ENCODE measurements around the gene NISCH. TPM values are rescaled to one million over a fixed set of nuclear protein-coding genes. Genes with fewer than 3 reads are reported as not detected.

Gene NISCH
- total RNA-seq (2022; extraction: Qiagen RNA extraction; ENCODE audit: low read depth), result 10.2 to 16.1 TPM (median 14.6 TPM) in 5 replicates

GRCh38 chr3:52455283-52456168, at the start of gene NISCH:
NISCH (plus strand) TSS chr3:52455604; CDS start chr3:52455642, 38 bp downstream.

GRCh38 chr3:52444860-52445793, 10.3 kb upstream of the NISCH start, which contains the start of gene SEMA3G:
SEMA3G (minus strand) TSS chr3:52445103; CDS start chr3:52445027, 76 bp downstream.

GRCh38 chr3:52453496-52454249, 1.7 kb upstream of the NISCH start, which contains the start of gene TNNC1:
TNNC1 (minus strand) TSS chr3:52454041; CDS start chr3:52454015, 26 bp downstream.

GRCh38 chr3:52494886-52495495, 39.6 kb downstream of the NISCH start, which contains the start of gene STAB1:
STAB1 (plus strand) TSS chr3:52495338; CDS start chr3:52495414, 76 bp downstream.

GRCh38 chr3:52533623-52534280, 78.3 kb downstream of the NISCH start, which contains the start of gene NT5DC2:
NT5DC2 (minus strand) TSS chr3:52533857; CDS start chr3:52533737, 120 bp downstream.

GRCh38 chr3:52536369-52537164, 81.2 kb downstream of the NISCH start, which contains the start of gene UQCC5:
UQCC5 (plus strand) TSS chr3:52536605; CDS start chr3:52536756, 151 bp downstream.

Other genes with a start within 250 kb of the NISCH start
- 0.06 TPM in 1 of 5 replicates, not detected in the others for gene TLR9, start 230.0 kb upstream of the NISCH start, total RNA-seq (2022; extraction: Qiagen RNA extraction; ENCODE audit: low read depth)
- 59.9 to 79.9 TPM (median 69.8 TPM) in 5 replicates for gene TWF2, start 216.4 kb upstream of the NISCH start, total RNA-seq (2022; extraction: Qiagen RNA extraction; ENCODE audit: low read depth)
- gene PPM1M, start 209.8 kb upstream of the NISCH start, total RNA-seq (2022; extraction: Qiagen RNA extraction; ENCODE audit: low read depth), result 3.9 to 5.7 TPM (median 5.0 TPM) in 5 replicates
- 50.0 to 59.3 TPM (median 55.6 TPM) in 5 replicates for gene WDR82, start 177.0 kb upstream of the NISCH start, total RNA-seq (2022; extraction: Qiagen RNA extraction; ENCODE audit: low read depth)
- gene GLYCTK, start 167.8 kb upstream of the NISCH start, total RNA-seq (2022; extraction: Qiagen RNA extraction; ENCODE audit: low read depth), result 3.6 to 4.8 TPM (median 4.3 TPM) in 5 replicates
- 0.72 to 1.1 TPM (median 0.85 TPM) in 5 replicates for gene DNAH1, start 139.3 kb upstream of the NISCH start, total RNA-seq (2022; extraction: Qiagen RNA extraction; ENCODE audit: low read depth)
- gene BAP1, start 45.6 kb upstream of the NISCH start, total RNA-seq (2022; extraction: Qiagen RNA extraction; ENCODE audit: low read depth), result 32.8 to 40.9 TPM (median 40.1 TPM) in 5 replicates
- 2.5 to 3.4 TPM (median 3.0 TPM) in 5 replicates for gene PHF7, start 44.9 kb upstream of the NISCH start, total RNA-seq (2022; extraction: Qiagen RNA extraction; ENCODE audit: low read depth)
- gene SEMA3G, start 10.5 kb upstream of the NISCH start, total RNA-seq (2022; extraction: Qiagen RNA extraction; ENCODE audit: low read depth), result 0.03 to 0.30 TPM (median 0.09 TPM) in 5 replicates
- gene TNNC1, start 1.6 kb upstream of the NISCH start, total RNA-seq (2022; extraction: Qiagen RNA extraction; ENCODE audit: low read depth), result 1.2 to 2.0 TPM (median 1.4 TPM) in 5 replicates
- gene STAB1, start 39.7 kb downstream of the NISCH start, total RNA-seq (2022; extraction: Qiagen RNA extraction; ENCODE audit: low read depth), result not detected in 5 replicates
- 90.1 to 108 TPM (median 96.0 TPM) in 5 replicates for gene NT5DC2, start 78.3 kb downstream of the NISCH start, total RNA-seq (2022; extraction: Qiagen RNA extraction; ENCODE audit: low read depth)
- 52.0 to 85.4 TPM (median 56.0 TPM) in 5 replicates for gene UQCC5, start 81.0 kb downstream of the NISCH start, total RNA-seq (2022; extraction: Qiagen RNA extraction; ENCODE audit: low read depth)
- 12.6 to 20.0 TPM (median 18.3 TPM) in 5 replicates for gene PBRM1, start 230.3 kb downstream of the NISCH start, total RNA-seq (2022; extraction: Qiagen RNA extraction; ENCODE audit: low read depth)
- gene GNL3, start 230.4 kb downstream of the NISCH start, total RNA-seq (2022; extraction: Qiagen RNA extraction; ENCODE audit: low read depth), result 99.4 to 152 TPM (median 112 TPM) in 5 replicates

Measured in A549 treated with DMSO at 1 μM for 4 hours (cell line).